Mucosa of descending colon (tissue), 3 donors: Measurements from ENCODE around the gene AKR1C1. TPM values are rescaled to one million over a fixed set of nuclear protein-coding genes. Genes with fewer than 3 reads are reported as not detected.
"Not testable (repeated sequence)": the region's sequence is repeated elsewhere in the genome, so short reads cannot be mapped to it uniquely, and the experiment has no call there.

Experiments used
- ATAC-seq: fragments of 200-7000 bp; cut with Tn5 transposase; one replicate; pipeline ENCODE4 v1.9.1; 2020; ENCODE audit warnings: mild to moderate bottlenecking, moderate library complexity
- DNase-seq, 3 donors: peaks; one replicate each; pipeline ENCODE4 v3.0.0-alpha.2; 2020
- H3K36me3 ChIP-seq: fragments of 200-600 bp; one replicate; pipeline ENCODE4 v1.8.0; 2021; ENCODE audit warnings: low read depth, mild to moderate bottlenecking
- H3K4me1 ChIP-seq: fragments of 200-600 bp; one replicate; pipeline ENCODE4 v1.8.0; 2021; ENCODE audit warnings: low read depth, mild to moderate bottlenecking
- H3K4me3 ChIP-seq: fragments of 200-600 bp; one replicate; pipeline ENCODE4 v1.8.0; 2021; ENCODE audit warnings: mild to moderate bottlenecking
- H3K9me3 ChIP-seq: fragments of 200-600 bp; one replicate; pipeline ENCODE4 v1.8.0; 2021; ENCODE audit warnings: mild to moderate bottlenecking
- intact Hi-C, 2 donors: fragments of 100-400 bp; cut with DNase I in 1 of 2; cut with micrococcal nuclease in 1 of 2; formaldehyde crosslinking; loops; one replicate each; pipeline versions ENCODE4 v1.11.0 to v1.11.1; 2022; cut with DNase I, micrococcal nuclease
- total RNA-seq, 3 donors: library from RNA; stranded (reverse); fragmentation: NEBNext Ultra II Directional in 2 of 3; extraction: Animal tissue kit (Norgen Biotek cat#: 25700) in 2 of 3; gene quantifications; one replicate each; pipeline versions ENCODE4 v1.2.1 to v1.2.4, GENCODE V29; 2021 to 2023
- TF ChIP-seq, protein P1 (sequence below): fragments of 200-600 bp; IDR thresholded peaks from one replicate; pipeline ENCODE4 v1.8.0; 2022; ENCODE audit warnings: antibody characterized with exemption, mild to moderate bottlenecking
- donor health status: DM: no; HTN: no; CAD: no; lungs with moderate emphysema.
- donor health status: DM: no; HTN: no; CAD: no.
- donor health status: DM: no; HTN: yes; CAD: no.

Gene AKR1C1
- total RNA-seq, 3 donors from 2014 or later, result 28.4 to 66.9 (median 38.3) TPM

DNA sequence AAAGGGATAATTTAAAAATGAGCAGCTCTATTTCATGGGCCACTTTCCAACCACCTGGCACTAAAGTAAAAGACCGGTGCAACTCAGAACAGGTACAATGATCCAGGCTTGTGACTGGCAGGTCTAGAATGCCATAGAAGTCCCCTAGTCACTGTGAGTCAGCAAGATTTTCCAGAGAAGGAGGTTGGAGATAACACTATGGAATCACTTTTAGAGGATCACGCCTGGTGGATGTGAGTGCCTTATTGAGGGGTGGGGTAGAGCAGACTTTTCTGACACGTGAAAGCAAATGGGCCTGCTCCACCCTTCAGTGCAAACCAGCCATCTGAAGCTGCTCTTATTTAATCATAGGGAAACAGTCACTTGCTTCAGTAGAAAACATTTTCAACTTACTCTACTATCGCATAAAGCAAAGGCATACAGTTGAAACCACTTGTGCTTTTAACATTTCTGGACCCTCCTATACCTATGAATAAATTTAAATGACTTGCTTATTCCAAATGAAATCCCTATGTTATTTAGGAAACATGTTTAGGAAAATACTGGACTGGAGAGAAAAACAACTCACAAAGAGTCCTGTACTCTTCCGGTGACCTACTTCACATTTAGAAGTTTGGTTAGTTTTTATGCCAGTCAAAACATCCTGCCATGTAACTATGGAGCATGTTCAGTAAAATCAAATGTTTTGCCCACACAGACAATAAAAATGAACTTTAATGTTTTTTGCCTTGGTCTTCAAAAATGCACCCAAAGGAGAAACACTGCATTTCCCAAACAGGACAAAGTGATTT is 21.5 kb upstream of the AKR1C1 start:
- TF ChIP-seq, protein P1, sequence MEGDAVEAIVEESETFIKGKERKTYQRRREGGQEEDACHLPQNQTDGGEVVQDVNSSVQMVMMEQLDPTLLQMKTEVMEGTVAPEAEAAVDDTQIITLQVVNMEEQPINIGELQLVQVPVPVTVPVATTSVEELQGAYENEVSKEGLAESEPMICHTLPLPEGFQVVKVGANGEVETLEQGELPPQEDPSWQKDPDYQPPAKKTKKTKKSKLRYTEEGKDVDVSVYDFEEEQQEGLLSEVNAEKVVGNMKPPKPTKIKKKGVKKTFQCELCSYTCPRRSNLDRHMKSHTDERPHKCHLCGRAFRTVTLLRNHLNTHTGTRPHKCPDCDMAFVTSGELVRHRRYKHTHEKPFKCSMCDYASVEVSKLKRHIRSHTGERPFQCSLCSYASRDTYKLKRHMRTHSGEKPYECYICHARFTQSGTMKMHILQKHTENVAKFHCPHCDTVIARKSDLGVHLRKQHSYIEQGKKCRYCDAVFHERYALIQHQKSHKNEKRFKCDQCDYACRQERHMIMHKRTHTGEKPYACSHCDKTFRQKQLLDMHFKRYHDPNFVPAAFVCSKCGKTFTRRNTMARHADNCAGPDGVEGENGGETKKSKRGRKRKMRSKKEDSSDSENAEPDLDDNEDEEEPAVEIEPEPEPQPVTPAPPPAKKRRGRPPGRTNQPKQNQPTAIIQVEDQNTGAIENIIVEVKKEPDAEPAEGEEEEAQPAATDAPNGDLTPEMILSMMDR, result no peak
- ATAC-seq, result peak; percentile 33
- no peaks in the 10 kb centered on the region for H3K9me3 ChIP-seq
- intact Hi-C loops, result no loop called here
- no peak overlapping the region for H3K4me3 ChIP-seq
- no peaks in the 10 kb centered on the region for H3K4me1 ChIP-seq
- DNase-seq, result no peak
- H3K36me3 ChIP-seq, result no peaks in the 10 kb centered on the region

DNA sequence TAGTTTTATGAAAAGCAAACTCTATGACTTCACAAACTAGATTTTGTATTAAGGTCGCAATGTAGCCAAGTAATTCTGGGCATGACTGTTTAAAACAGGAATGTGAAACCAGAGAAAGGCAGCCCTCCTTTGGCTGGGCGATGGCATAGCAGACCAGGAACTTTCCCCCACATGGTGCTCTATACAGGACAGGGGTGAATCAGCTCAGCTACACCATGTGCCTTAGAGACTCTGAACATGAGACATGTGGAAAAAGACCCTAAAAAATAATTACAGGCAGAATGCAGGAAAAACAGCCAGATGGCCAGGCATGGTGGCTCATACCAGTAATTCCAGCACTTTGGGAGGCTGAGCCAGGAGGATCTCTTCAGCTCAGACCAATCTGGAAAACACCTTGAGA is 20.3 kb upstream of the AKR1C1 start:
- DNase-seq, H3K4me1 ChIP-seq, H3K9me3 ChIP-seq, H3K4me3 ChIP-seq, intact Hi-C loops, H3K36me3 ChIP-seq: not testable (repeated sequence)
- peak; percentile 57 for ATAC-seq

DNA sequence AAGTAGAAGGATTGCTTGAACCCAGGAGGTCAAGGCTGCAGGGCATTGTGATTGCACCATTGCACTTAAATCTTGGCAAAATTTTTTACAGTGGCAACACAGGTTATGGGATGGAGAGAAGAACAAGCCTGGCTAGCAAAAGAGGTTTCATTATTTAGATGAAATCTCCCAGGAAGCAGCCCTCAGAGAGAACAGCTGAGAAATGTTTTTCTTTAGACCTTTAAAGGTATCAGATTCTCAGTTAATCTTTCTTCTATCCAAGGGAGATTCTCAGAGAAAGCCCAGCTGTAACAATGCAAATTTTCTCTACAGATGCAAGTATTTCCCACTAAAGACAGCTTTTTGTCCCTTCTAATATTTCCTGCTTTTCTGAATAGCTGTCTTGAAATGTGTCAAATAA is 19.8 kb upstream of the AKR1C1 start:
- ATAC-seq, H3K4me3 ChIP-seq, intact Hi-C loops, H3K36me3 ChIP-seq, DNase-seq, H3K9me3 ChIP-seq, H3K4me1 ChIP-seq: not testable (repeated sequence)

DNA sequence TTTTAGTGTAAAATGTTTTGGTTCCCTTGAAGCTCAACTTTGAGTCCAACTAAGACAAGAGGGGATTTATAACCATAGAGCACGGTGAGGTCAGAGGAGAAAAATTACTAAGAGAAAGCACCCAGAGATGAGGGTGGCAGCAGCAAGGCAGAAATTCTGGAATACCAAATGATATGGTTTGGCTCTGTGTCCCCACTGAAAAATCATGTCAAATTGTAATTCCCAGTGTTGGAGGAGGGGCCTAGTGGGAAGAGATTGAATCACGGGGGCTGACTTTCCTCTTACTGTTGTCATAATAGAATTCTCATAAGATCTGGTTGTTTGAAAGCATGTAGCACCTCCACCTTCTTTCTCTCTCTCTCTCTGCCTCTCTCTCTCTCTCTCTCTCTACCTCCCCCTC is 19.4 kb upstream of the AKR1C1 start:
- Histone ChIP-seq H3K36me3 (no peaks in the 10 kb centered on the region), H3K4me1 (no peaks in the 10 kb centered on the region)

DNA sequence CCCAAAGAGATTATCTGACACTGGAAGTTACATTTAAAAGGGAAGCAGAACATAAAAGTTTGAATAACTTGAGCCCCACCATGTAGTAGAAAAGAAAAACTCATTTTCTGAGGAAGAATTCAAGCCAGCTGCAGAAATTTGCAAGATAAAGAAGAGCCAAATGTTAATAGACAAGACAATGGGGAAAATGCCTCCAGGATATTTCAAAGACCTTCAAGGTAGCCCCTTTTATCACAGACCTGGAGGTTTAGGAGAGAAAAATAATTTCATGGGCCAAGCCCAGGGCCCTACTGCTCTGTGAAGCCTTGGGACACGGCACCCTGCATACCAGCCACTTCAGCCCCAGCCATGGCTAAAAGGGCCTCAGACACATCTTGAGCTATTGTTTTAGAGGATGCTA is 18.4 kb upstream of the AKR1C1 start:
- ATAC-seq (no peak), DNase-seq (no peak)
- H3K9me3 ChIP-seq, result no peaks in the 10 kb centered on the region
- no peaks in the 10 kb centered on the region for H3K36me3 ChIP-seq
- TF ChIP-seq, protein P1, result no peak
- H3K4me3 ChIP-seq, result no peak overlapping the region
- H3K4me1 ChIP-seq, result no peaks in the 10 kb centered on the region
- intact Hi-C loops, result no loop called here

More for the DNA sequence above, 19.4 kb upstream of the AKR1C1 start:
- DNase-seq, result no peak
- Histone ChIP-seq H3K9me3 (no peaks in the 10 kb centered on the region), H3K4me3 (no peak overlapping the region)
- intact Hi-C loops, result no loop called here
- TF ChIP-seq, protein P1, result no peak
- ATAC-seq, result no peak

DNA sequence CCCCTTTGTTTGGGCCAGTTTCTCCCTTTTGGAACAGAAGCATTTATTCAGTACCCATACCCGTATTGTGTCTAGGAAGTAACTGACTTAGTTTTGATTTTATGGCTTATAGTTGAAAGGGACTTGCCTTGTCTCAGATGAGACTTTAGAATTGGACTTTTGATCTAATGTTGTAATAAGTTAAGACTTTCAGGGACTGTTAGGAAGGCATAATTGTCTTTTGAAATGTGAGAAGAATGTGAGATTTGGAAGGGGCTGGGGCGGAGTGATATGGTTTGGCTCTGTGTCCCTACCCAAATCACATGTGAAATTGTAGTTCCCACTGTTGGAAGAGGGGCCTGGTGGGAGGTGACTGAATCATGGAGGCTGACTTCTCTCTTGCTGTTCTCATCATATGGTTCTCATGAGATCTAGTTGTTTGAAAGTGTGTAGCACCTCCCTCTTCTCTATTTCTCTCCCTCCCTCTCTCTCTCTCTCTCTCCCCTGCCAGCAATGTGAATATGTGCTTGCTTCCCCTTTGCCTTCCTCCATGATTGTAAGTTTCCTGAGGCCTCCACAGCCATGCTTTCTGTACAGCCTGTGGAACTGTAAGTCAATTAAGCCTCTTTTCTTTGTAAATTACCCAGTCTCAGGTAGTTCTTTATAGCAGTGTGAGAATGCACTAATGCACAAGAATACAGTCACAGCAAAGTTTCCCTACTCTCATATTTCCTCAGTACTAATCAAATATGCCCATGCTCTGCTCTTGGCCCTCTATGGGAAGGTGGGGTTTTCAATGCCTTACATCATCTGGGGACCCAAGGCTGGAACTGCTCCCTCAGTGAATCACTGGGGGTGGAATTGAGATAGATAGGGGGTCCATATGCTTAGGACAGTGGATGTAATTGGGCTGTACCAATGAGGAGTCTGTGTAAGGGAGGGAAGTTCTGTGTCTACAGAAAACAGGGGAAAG is 17.2 kb upstream of the AKR1C1 start:
- no peak overlapping the region for H3K4me3 ChIP-seq
- no peak for ATAC-seq
- DNase-seq, result no peak
- no peaks in the 10 kb centered on the region for H3K4me1 ChIP-seq
- no peaks in the 10 kb centered on the region for H3K36me3 ChIP-seq
- H3K9me3 ChIP-seq, result no peaks in the 10 kb centered on the region
- TF ChIP-seq, protein P1, result no peak
- intact Hi-C loops, result no loop called here
